Measurements from ENCODE around the gene UBXN7. TPM values are rescaled to one million over a fixed set of nuclear protein-coding genes. Genes with fewer than 3 reads are reported as not detected.

Gene UBXN7
- total and polyA plus RNA-seq, 9 of the 15 experiments (the other 6 are each of a cell fraction or from before 2014, with no cell fraction given), result 3.5 to 44.6 (median 13.4) TPM

DNA sequence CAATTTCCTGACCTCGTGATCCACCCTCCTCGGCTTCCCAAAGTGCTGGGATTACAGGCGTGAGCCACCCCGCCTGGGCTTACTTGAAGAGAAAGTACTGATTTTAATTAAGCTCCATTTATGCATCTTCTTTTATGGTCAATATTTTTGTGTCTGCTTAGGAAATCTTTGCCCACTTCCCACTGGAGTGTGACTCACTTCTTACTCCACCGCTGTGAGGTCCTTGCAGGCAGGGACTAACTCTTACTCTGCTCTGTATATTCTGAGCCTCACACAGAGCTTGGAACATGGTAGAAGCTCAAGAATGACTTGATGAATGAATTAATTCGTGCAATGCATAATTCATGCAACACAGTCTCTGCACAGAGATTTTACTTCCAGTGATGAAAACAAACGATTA, 91.1 kb downstream of the UBXN7 start (continued):
- TF ChIP-seq RBM22 (IDR thresholded peaks at IDR 0.05; ENCODE audit: low read depth, low read length, poor library complexity, severe bottlenecking), result no peak
- TF ChIP-seq ZNF668 (CRISPR knock-in tag; IDR thresholded peaks at IDR 0.05), result no peak
- TF ChIP-seq, protein P1, sequence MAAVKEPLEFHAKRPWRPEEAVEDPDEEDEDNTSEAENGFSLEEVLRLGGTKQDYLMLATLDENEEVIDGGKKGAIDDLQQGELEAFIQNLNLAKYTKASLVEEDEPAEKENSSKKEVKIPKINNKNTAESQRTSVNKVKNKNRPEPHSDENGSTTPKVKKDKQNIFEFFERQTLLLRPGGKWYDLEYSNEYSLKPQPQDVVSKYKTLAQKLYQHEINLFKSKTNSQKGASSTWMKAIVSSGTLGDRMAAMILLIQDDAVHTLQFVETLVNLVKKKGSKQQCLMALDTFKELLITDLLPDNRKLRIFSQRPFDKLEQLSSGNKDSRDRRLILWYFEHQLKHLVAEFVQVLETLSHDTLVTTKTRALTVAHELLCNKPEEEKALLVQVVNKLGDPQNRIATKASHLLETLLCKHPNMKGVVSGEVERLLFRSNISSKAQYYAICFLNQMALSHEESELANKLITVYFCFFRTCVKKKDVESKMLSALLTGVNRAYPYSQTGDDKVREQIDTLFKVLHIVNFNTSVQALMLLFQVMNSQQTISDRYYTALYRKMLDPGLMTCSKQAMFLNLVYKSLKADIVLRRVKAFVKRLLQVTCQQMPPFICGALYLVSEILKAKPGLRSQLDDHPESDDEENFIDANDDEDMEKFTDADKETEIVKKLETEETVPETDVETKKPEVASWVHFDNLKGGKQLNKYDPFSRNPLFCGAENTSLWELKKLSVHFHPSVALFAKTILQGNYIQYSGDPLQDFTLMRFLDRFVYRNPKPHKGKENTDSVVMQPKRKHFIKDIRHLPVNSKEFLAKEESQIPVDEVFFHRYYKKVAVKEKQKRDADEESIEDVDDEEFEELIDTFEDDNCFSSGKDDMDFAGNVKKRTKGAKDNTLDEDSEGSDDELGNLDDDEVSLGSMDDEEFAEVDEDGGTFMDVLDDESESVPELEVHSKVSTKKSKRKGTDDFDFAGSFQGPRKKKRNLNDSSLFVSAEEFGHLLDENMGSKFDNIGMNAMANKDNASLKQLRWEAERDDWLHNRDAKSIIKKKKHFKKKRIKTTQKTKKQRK (IDR thresholded peaks at IDR 0.05; ENCODE audit: borderline replicate concordance, low read depth, low read length), result no peak
- TF ChIP-seq ZNF12 (CRISPR knock-in tag; IDR thresholded peaks at IDR 0.05), result no peak
- TF ChIP-seq, protein P2, sequence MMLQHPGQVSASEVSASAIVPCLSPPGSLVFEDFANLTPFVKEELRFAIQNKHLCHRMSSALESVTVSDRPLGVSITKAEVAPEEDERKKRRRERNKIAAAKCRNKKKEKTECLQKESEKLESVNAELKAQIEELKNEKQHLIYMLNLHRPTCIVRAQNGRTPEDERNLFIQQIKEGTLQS (IDR thresholded peaks at IDR 0.05), result peak; percentile 34
- TF ChIP-seq, protein P2 (CRISPR knock-in tag; conservative IDR thresholded peaks at IDR 0.05), result no peak
- TF ChIP-seq CHD2 (IDR thresholded peaks at IDR 0.05; ENCODE audit: low read depth, low read length), result no peak
- TF ChIP-seq, protein P3, sequence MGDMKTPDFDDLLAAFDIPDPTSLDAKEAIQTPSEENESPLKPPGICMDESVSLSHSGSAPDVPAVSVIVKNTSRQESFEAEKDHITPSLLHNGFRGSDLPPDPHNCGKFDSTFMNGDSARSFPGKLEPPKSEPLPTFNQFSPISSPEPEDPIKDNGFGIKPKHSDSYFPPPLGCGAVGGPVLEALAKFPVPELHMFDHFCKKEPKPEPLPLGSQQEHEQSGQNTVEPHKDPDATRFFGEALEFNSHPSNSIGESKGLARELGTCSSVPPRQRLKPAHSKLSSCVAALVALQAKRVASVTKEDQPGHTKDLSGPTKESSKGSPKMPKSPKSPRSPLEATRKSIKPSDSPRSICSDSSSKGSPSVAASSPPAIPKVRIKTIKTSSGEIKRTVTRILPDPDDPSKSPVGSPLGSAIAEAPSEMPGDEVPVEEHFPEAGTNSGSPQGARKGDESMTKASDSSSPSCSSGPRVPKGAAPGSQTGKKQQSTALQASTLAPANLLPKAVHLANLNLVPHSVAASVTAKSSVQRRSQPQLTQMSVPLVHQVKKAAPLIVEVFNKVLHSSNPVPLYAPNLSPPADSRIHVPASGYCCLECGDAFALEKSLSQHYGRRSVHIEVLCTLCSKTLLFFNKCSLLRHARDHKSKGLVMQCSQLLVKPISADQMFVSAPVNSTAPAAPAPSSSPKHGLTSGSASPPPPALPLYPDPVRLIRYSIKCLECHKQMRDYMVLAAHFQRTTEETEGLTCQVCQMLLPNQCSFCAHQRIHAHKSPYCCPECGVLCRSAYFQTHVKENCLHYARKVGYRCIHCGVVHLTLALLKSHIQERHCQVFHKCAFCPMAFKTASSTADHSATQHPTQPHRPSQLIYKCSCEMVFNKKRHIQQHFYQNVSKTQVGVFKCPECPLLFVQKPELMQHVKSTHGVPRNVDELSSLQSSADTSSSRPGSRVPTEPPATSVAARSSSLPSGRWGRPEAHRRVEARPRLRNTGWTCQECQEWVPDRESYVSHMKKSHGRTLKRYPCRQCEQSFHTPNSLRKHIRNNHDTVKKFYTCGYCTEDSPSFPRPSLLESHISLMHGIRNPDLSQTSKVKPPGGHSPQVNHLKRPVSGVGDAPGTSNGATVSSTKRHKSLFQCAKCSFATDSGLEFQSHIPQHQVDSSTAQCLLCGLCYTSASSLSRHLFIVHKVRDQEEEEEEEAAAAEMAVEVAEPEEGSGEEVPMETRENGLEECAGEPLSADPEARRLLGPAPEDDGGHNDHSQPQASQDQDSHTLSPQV (IDR thresholded peaks at IDR 0.05), result 0 out of 2 replicates have a peak, but pooled peaks have one; percentile 3
- no peak for TF ChIP-seq ZC3H11A (IDR thresholded peaks at IDR 0.05; ENCODE audit: low read depth, low read length)
- no peak for TF ChIP-seq ZNF561 (CRISPR knock-in tag; conservative IDR thresholded peaks at IDR 0.05)
- no peak for TF ChIP-seq SMAD1 (IDR thresholded peaks at IDR 0.05; ENCODE audit: low read depth, low read length, partially characterized antibody)
- TF ChIP-seq FOSL1 (tag; conservative IDR thresholded peaks at IDR 0.05), result peak; percentile 54
- TF ChIP-seq JUN (IDR thresholded peaks at IDR 0.05; ENCODE audit: borderline replicate concordance, low read depth, low read length), result 0 out of 2 replicates have a peak, but pooled peaks have one; percentile 9
- no peak for TF ChIP-seq JUN (CRISPR knock-in tag; IDR thresholded peaks at IDR 0.05; ENCODE audit: borderline replicate concordance)
- no peak for TF ChIP-seq JUNB (CRISPR knock-in tag; conservative IDR thresholded peaks at IDR 0.05)

All from K562 (cell line).